Measurements from ENCODE around the gene NOP14.

The NOP14 gene

GRCh38 chr4:2915789-2916188, 47.4 kb downstream of the NOP14 start:
- no peak for FAIRE-seq
- no peak for DNase-seq (ENCODE audit: low spot score)

DNA sequence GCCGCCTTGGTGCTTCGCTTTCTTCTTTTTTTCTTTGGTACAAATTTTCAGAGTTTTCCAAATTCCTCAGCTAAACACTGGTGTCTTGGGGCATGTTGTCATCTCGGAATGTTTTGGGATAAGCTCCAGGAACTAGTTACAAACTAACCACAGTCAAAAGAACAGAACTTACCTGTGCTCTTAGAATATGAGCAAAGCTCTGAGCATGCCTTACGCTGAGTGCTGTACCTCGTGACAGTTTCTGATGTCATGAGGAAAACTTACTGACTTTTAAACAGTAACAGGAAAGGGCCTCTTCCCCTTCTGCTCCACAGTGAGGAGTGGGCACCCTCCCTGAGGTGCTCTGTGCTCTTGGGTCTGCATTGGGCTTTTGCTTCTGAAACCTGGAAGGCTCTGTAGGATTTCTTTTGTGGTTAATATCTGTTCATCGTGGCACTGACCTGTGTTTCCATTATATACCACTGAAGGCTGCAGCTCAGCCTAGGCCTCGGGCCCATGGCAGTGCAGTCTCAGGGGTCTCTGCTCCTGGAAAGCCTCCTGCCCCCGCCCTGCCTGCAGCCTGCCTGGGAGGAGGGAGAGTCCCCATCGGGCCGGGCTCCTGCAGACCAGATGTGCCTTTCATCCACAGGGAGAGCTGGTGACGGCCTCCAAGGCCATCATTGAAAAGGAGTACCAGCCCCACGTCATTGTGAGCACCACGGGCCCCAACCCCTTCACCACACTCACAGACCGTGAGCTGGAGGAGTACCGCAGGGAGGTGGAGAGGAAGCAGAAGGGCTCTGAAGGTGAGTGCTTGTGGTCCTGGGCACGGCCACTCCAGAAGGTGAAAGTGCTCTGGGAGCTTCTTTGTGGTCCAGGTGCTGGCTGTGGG, 48.7 kb downstream of the NOP14 start:
- no peak for DNase-seq (ENCODE audit: low spot score)
- FAIRE-seq, result no peak

DNA sequence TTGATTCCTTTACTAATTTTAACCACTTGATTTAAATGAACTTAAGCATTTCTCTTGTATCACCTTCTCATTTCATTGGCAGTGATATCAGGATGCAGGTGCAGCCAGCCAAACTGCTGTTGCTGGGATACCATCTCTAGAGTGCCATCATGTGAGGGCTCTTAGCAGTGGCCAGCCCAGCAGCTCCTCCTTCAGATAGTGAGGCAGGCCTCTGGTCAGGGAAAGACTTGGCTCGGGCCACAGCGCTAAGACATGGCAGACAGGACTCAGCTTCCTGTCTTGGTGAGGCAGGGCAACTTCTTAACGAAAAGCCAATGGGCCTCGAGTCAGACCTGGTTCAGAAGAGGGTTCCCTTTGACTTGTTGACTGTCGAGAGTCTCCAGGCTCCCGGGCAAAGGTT, 50.0 kb downstream of the NOP14 start:
- no peak for FAIRE-seq
- no peak for DNase-seq (ENCODE audit: low spot score)

GRCh38 chr4:2911868-2912267, 51.3 kb downstream of the NOP14 start:
- no peak for FAIRE-seq

DNA sequence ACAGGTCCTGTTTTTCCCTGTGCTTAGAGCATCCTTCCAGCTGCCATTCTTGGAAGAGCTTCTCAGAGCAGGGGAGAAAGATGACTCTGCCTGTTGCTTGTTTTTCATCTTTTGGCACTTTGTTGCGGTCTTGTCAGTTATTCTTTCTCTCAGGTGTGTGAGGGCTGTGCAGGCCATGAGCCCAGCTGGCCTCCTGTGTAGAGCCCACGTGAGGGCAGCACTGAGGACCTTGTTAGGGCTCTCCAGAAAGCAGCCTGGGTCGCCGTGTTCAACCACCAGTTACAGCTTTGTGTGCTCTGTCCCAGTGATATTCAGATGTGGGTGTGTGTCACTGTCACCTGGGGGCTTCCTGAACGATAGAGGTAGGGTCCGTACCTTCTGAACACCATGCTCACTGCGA, 52.8 kb downstream of the NOP14 start:
- no peak for DNase-seq (ENCODE audit: low spot score)
- FAIRE-seq, result no peak

More at GRCh38 chr4:2911868-2912267, 51.3 kb downstream of the NOP14 start:
- DNase-seq (ENCODE audit: low spot score), result no peak

DNA sequence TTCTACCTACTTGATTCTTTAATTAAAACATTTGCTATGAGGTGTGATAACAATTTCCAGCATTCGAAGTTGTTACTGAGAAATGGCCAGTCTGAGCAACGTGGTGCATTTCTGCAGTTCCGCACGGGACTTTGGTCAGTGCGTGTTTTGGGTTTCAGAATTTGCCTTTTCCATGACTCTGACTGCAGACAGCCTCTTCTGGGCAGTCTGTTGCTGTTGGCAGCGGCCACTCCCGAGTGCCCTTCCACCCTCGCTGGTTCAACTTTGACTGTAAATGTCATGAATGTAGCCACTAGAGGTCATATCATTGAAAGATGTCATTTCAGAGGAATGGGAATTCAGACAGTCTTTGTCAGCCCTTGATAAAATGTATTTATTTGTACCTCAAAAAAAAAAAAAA, 53.6 kb downstream of the NOP14 start:
- no peak for FAIRE-seq

DNA sequence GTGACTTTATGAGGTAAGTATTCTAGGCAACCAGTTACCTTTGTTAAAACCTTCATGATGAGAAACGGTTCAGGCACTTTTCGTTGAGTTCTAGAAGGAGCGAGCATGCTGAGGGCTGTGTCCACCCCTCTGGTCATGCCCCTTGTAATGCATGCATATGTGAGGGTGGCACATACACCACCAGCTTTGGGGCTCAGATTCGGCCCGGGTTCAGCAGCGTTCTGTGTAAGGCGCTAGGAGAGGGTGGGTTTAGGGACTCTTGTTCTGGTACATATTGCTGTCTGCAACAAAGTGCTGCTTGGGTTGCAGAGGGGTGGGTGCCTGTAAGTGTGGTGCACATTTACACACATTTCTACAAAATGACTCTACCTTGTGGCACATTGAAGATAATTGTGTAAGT, 54.5 kb downstream of the NOP14 start:
- FAIRE-seq (no peak), DNase-seq (ENCODE audit: low spot score) (no peak)

More for the DNA sequence above, 53.6 kb downstream of the NOP14 start:
- DNase-seq (ENCODE audit: low spot score), result no peak

GRCh38 chr4:2907706-2908293, 55.4 kb downstream of the NOP14 start:
- DNase-seq (ENCODE audit: low spot score) (no peak), FAIRE-seq (no peak)

GRCh38 chr4:2907226-2907625, 56.0 kb downstream of the NOP14 start:
- DNase-seq (ENCODE audit: low spot score) (no peak), FAIRE-seq (no peak)

DNA sequence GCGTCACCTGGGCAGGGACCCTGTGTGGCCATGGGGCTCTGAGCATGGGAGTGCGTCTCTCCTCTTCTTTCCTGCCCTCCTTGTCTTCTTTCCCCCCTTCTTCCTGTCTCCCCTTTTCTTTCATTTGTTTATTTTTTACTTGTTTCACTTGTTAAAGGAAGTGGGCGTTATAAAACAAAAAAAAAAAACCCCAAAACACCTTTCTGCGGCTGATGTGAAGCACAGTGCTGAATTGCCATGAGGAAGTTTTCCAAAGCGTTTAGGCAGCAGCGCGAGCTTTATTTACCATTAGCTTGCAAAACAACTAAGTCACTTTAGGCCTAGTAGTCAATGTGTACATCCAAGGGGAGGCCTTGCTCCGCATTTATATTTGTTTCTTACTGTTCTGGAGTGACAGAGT, 57.0 kb downstream of the NOP14 start:
- FAIRE-seq, result no peak

GRCh38 chr4:2905544-2905943, 57.7 kb downstream of the NOP14 start:
- no peak for FAIRE-seq

More for the DNA sequence above, 57.0 kb downstream of the NOP14 start:
- no peak for DNase-seq (ENCODE audit: low spot score)

DNA sequence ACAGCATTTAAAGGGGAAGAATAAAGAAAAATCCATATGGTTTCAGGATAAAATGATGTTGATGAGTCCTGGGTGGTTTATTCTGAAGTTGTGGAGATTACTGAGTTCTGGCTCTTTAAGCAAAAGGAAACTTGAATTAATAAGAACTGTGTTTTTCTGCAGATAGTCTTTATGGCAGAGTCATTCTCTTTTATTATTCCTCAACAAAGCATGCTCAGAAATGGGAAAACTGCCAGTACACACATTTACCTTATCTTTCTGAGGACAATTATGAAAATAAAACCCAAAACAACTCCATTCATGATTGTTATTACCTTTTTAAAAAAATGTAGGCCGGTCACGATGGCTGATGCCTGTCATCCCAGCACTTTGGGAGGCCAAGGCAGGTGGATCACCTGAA, 61.1 kb downstream of the NOP14 start:
- DNase-seq (ENCODE audit: low spot score) (no peak), FAIRE-seq (no peak)

More at GRCh38 chr4:2905544-2905943, 57.7 kb downstream of the NOP14 start:
- no peak for DNase-seq (ENCODE audit: low spot score)

- no peak for DNase-seq (ENCODE audit: low spot score)
- FAIRE-seq, result no peak
These were observed 62.0 kb downstream of the NOP14 start for GRCh38 chr4:2901186-2901585.

DNA sequence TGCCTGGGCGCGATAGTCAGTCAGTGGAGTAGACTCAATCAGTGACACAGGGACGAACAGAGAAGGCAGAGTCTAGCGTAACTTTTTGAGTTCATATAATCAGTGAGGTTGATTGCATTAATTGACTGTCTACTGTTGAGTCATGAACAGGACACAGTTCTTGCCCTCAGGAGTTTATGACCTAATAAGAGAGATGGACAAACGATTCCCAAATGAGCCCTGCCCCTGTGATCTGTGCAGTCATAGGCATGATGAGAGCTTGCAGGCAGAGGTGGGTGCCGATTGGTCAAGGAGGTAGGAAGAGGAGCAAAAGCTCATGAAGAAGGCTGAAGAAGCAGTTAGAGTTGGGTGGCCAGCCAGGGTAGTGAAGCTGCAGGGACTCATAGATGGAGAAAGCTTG, 62.5 kb downstream of the NOP14 start:
- no peak for DNase-seq (ENCODE audit: low spot score)
- no peak for FAIRE-seq

GRCh38 chr4:2898001-2898400, 65.2 kb downstream of the NOP14 start:
- no peak for FAIRE-seq
- no peak for DNase-seq (ENCODE audit: low spot score)

DNA sequence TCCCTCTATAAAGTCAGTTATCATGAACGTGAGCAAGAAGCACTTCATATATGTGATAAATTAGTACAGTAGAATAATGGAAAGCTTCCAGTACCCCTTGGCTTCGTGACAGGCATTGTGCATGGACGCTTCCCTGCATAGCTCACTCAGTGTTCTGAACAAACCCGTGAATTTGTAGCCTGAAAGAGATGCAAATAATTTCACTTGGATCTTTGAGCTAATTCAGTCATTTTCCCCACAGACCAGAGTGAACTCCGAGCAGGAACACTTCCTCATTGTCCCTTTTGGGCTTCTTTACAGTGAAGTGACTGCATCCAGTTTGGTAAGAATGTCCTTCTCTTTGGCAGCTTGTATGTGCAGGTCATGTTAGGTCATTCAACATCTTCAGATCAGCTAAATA, 69.4 kb downstream of the NOP14 start:
- DNase-seq (ENCODE audit: low spot score), result no peak
- no peak for FAIRE-seq

- FAIRE-seq, result no peak
- peak; percentile 30 for DNase-seq (ENCODE audit: low spot score)
These were observed 71.9 kb downstream of the NOP14 start for GRCh38 chr4:2891294-2891693.

GRCh38 chr4:2888886-2889285, 74.3 kb downstream of the NOP14 start:
- FAIRE-seq (no peak), DNase-seq (ENCODE audit: low spot score) (no peak)

Measured in RCC 7860 (cell line).